ACC112 (cell line): ENCODE data around the gene IP6K3.
A peak's percentile ranks its signal among the peaks of the same experiment; 100 is the strongest.

ENCODE experiments used
- H2AFZ ChIP-seq: fragments of 200-600 bp; sonication (generic); one replicate; pipeline ENCODE4 v1.6.0; 2017; ENCODE audit warnings: antibody characterized with exemption, low read length; ENCODE audit not compliant: unreplicated experiment
- H3K27ac ChIP-seq: fragments of 200-600 bp; sonication (generic); 2 replicates; pipeline ENCODE4 v1.5.1; 2014; ENCODE audit warnings: low read depth, mild to moderate bottlenecking, antibody characterized with exemption, low read length, moderate library complexity
- H3K27me3 ChIP-seq: fragments of 200-600 bp; sonication (generic); 2 replicates; pipeline ENCODE4 v1.6.1; 2014; ENCODE audit warnings: mild to moderate bottlenecking, antibody characterized with exemption, low read length, moderate library complexity, mixed read lengths; ENCODE audit not compliant: insufficient read depth
- H3K36me3 ChIP-seq: fragments of 200-600 bp; sonication (generic); 2 replicates; pipeline ENCODE4 v1.6.1; 2016; ENCODE audit warnings: mild to moderate bottlenecking, antibody characterized with exemption, low read length, moderate library complexity, mixed read lengths; ENCODE audit not compliant: insufficient read depth
- H3K4me1 ChIP-seq: fragments of 200-600 bp; sonication (generic); one replicate; pipeline ENCODE4 v1.6.1; 2016; ENCODE audit warnings: low read length, mixed read lengths; ENCODE audit not compliant: insufficient read depth, unreplicated experiment, control insufficient read depth
- H3K4me3 ChIP-seq: fragments of 200-600 bp; sonication (generic); 2 replicates; pipeline ENCODE4 v1.5.1; 2014; ENCODE audit warnings: mild to moderate bottlenecking, low read depth, low read length
- H3K79me2 ChIP-seq: fragments of 200-600 bp; sonication (generic); one replicate; pipeline ENCODE4 v1.6.0; 2016; ENCODE audit warnings: low read length; ENCODE audit not compliant: control insufficient read depth, unreplicated experiment, insufficient read depth

IP6K3 gene

DNA sequence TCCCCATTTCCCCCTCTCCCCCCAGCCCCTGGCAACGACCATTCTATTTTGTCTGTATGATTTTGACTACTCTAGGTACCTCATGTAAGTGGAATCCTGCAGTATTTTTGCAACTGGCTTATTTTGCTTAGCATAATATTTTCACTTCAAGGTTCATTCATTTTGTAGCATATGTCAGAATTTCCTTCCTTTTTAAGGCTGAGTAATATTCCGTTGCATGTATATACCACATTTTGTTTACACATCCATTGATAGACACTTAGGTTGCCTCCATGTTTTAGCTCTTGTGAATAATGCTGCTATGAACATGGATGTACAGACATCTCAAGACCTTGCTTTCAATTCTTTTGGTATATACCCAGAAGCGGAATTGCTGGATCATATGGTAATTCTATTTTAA is 33.8 kb downstream of the IP6K3 start:
- H3K27ac ChIP-seq = no peak overlapping the region
- H3K4me1 ChIP-seq = peaks cover 12% of the 10 kb centered on the region
- H3K79me2 ChIP-seq = peaks cover 24% of the 10 kb centered on the region
- H3K27me3 ChIP-seq = no peaks in the 10 kb centered on the region
- no peak overlapping the region for H3K4me3 ChIP-seq
- H3K36me3 ChIP-seq = 0 out of 2 replicates have a peak, but pooled peaks cover 6% of the 10 kb centered on the region
- no peak overlapping the region for H2AFZ ChIP-seq

DNA sequence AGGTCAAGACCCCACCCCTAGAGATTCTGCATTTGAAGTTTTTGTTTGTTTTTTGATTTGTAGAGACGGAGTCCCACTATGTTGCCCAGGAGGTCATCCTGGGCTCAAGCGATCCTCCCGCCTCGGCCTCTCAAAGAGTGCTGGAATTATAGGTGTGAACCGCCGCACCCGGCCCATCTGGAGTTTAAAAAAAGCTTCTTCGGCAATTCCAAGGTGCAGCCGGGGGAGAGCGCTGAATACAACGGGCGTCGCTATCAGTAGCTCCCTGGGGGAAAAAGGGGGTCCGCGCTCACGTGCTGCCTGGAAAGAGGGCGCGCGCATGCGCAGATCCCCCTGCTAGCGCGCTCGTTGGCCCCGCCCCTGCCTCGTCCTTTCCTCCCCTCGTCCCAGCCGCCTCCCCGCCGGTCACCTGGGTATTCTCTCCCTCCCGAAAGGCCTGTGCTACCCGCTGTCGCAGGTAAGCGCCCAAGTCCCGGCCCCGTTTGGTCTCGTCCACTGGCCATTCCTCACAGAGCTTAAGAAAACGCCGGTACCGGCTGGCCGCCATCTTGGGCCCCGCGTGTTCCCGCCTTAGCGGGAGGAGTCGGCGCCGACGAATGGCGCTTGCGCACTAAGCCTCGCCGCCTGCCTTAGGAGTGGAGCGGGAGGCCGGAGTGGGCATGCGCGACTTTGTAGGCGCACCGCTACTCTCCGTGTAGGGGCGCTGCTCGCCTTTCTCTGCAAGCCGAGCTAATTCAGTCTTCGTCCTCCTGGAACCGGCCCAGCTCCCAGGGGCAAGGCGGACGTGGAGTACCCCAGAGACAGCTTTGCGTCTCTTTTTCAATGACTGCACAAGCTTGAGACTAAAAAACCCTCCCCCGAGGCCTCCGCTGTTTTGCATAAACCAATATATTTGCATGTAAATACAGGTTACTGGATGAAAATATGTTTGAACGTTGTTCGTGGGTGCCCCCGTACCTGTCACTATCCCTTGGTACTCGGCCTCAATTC is 35.3 kb downstream of the IP6K3 start, which contains the start of gene UQCC2:
TSS of gene UQCC2 (minus strand) at position 561 of the 990 bp plus-strand sequence. CDS start at position 547, 14 bp downstream.
- Histone ChIP-seq H3K27ac (peak within 1 kb of the TSS; percentile 79), H3K4me3 (peak within 1 kb of the TSS; percentile 80), H2AFZ (peak within 1 kb of the TSS; percentile 95), H3K79me2 (peaks cover 24% of the 10 kb centered on the region), H3K27me3 (no peaks in the 10 kb centered on the region), H3K4me1 (peaks cover 12% of the 10 kb centered on the region), H3K36me3 (0 out of 2 replicates have a peak, but pooled peaks cover 6% of the 10 kb centered on the region)

DNA sequence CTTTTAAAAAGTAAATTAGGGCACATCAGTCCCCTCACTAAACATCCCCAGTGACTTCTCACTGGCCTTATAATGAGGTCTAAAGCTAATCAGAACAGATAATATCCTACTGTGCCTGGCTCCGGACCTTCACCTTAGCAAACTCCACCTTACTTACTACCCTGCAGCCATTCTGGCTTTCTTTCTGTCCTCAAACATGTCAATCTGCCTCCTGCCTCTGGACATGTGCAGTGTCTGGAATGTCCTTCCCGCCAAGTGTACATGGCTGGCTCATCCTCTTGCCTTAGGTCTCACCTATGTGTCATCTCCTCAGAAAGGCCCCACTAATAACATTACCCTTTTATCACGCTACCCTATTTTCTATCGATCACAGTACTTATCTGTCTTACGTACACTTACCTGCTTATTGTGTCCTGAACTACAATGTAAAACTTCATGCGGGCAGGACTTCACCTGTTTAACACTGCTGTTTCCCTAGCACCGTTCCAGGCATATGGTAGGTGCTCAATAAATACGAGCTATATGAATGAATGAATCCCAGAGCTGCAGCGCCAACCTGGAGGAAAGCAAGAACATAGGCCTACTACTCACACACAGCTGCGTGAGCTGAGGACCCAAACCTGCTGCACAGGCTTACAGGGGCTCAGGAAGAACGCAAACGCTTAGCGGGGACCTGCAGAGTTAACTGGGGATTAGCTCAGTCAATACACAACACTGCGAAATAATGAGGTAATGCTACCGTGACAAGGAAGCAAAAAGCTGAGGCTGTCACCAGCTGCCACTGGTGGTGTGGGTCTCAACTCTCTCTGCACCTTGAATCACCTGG is 36.2 kb downstream of the IP6K3 start:
- Histone ChIP-seq H3K27ac (peak overlapping the region; percentile 79; the same call in 1 of the 2 replicates), H3K4me3 (peak overlapping the region; percentile 80), H3K4me1 (peaks cover 12% of the 10 kb centered on the region), H3K27me3 (no peaks in the 10 kb centered on the region), H2AFZ (peak overlapping the region; percentile 95), H3K79me2 (peaks cover 24% of the 10 kb centered on the region), H3K36me3 (0 out of 2 replicates have a peak, but pooled peaks cover 6% of the 10 kb centered on the region)

DNA sequence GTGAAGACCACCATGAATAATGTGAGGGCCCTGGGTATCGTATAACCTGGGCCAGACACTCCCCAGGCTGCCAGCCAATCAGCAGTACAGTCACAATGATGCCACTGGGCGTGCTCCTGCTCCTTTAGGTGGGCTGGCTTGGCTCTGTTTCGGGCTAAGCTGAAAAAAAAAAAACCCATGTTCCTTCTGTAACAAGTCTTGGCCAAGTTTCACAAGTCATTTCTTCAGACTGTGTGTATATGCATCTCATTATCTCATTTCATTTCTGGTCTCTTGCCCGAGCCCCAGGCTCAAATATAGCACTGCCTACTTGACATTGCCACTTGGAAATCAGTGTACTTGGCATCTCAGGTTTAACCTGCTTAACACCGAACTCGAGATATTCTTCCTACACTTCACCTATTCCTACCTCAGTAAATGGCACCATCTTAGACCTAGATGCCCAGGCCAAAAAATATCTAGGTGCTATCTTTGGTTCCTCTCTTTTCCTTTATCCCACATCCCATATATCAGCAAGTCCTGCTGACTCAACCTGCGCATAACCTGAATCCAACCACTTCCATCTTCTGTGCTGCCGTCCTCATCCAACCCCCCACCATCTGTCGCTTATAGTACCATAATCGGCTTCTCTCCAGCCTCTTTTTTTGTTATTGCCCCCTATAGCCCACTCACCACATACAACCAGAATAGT is 37.0 kb downstream of the IP6K3 start:
- Histone ChIP-seq H3K79me2 (peaks cover 24% of the 10 kb centered on the region), H3K36me3 (0 out of 2 replicates have a peak, but pooled peaks cover 6% of the 10 kb centered on the region), H3K4me3 (peak overlapping the region; percentile 80; the same call in 1 of the 2 replicates), H2AFZ (no peak overlapping the region), H3K4me1 (peaks cover 12% of the 10 kb centered on the region), H3K27ac (no peak overlapping the region), H3K27me3 (no peaks in the 10 kb centered on the region)

DNA sequence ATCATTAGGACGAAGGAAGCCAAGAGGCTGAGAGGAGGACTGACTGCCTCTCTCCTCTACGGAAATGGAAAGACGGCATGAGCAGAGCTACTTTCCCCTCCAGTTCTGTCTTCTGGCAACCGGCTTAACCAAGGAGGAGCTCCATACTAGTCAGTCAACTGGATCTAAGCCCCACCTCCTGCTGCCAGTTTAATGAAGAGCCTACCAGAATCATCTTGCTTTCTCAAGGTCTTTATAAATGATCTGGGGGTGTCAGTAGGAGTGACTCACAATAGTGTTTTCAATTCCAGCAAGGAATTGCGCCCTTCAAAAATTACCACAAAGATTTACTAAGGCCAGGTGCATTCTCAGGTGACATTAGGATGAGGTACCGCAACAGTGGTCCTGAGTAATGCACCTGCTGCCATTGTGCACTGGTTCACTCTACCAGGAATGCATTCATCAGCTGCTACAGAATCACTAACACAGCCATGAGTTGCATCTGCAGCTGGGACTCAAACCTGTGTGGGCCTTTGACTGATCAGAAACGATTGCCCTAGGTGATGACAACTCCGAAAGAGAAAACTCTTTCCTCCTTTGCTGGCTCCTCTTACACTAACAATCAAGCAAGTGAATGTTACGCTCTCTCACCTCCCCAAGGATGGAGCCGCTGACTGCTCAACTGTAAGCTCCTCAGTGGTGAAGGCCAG is 38.0 kb downstream of the IP6K3 start:
- H3K4me3 ChIP-seq = no peak overlapping the region
- H2AFZ ChIP-seq = no peak overlapping the region
- no peak overlapping the region for H3K27ac ChIP-seq
- H3K79me2 ChIP-seq = peaks cover 24% of the 10 kb centered on the region
- peaks cover 12% of the 10 kb centered on the region for H3K4me1 ChIP-seq
- no peaks in the 10 kb centered on the region for H3K27me3 ChIP-seq
- 0 out of 2 replicates have a peak, but pooled peaks cover 6% of the 10 kb centered on the region for H3K36me3 ChIP-seq

DNA sequence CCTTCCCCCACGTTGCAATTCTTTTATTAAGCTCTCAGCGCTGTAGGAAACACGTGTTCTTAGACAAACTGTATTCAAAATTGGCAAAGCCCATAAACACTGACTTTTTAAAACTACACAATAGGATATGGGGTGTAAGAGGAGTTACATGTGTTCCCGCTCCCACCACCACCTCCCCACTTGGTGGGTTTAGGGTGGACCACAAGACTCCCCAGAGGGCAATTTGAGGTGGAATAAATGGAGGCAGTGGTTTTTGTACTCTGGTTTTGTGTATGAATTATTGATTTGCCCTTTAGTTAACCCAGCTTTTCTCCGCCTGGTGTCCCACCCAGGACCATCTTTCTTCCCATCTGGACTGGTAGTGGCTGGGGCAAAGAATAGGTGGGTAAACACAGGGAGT is 38.9 kb downstream of the IP6K3 start:
- Histone ChIP-seq H3K4me1 (peaks cover 12% of the 10 kb centered on the region), H3K27ac (no peak overlapping the region), H3K79me2 (peaks cover 24% of the 10 kb centered on the region), H2AFZ (no peak overlapping the region), H3K36me3 (0 out of 2 replicates have a peak, but pooled peaks cover 6% of the 10 kb centered on the region), H3K4me3 (no peak overlapping the region), H3K27me3 (no peaks in the 10 kb centered on the region)

DNA sequence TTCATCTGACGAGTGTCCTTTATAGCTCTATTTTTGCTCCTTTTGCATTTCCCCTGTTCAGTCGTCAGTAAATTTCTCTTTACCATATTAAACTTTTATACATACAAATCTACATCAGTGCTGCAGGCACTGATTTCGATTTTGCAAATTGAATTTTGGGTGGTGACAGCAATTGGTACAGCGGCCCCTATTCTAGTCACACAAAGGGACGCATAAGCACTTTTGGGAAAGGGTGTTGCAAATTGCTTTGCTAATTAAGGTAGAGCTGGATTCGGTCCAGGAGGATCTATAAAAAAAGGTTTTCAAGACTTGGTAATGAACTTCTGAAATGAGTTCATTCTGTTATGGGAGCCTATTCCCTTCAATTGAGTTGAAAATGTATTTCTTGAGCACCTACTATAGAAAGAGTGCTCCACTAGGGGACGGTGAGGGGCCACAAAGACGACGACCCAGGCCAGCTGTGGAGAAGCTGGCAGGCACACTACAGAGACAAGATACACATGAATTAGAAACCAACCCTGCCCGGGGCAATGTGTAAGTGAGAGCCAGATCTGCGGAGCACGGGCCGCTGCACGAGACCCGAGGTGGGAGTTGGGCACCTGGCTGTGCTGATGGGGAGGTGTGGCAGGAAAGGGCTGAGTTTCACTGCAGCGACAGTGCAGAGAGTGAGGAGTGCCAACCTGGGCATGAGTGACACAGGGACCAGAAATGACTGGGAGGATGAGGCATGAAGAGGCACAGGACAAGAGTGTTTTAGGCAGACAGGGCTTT is 40.6 kb downstream of the IP6K3 start:
- Histone ChIP-seq H3K79me2 (peaks cover 24% of the 10 kb centered on the region), H3K4me1 (peaks cover 12% of the 10 kb centered on the region), H3K27me3 (no peaks in the 10 kb centered on the region), H2AFZ (no peak overlapping the region), H3K4me3 (no peak overlapping the region), H3K27ac (no peak overlapping the region), H3K36me3 (0 out of 2 replicates have a peak, but pooled peaks cover 6% of the 10 kb centered on the region)

DNA sequence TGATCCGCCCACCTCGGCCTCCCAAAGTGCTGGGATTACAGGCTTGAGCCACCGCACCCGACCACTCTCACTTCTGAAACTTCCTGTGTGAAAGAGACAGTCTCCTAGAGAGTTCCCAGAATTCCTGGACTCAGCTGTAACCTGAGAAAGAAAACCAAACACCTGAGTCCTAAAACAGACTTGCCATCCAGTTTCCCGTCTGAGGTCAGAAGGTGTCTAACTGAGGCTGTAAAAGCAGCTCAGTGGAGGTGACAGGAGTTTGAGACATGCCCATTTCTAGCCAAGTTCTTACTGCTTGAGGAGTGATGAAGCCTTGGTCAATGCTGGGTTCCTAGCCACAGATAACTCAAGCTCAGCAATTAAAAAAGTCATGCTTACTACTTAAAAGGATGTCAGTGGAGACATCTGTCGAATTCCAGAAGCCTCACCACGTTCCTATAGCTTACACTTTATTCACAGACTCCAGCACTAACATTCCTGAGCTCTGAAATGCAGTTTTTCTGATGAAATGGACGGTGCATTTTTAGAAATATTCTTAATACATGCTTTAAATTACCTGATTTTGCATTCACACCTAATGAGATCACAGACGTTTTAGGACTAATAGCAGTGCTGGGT is 41.3 kb downstream of the IP6K3 start:
- Histone ChIP-seq H3K27ac (no peak overlapping the region), H3K4me1 (peaks cover 7% of the 10 kb centered on the region), H3K79me2 (peaks cover 16% of the 10 kb centered on the region), H3K27me3 (no peaks in the 10 kb centered on the region), H3K36me3 (0 out of 2 replicates have a peak, but pooled peaks cover 6% of the 10 kb centered on the region), H2AFZ (no peak overlapping the region), H3K4me3 (no peak overlapping the region)
